DOHH2 (cell line): Measurements from ENCODE around the gene DOCK9.

ENCODE experiments used
- CTCF ChIP-seq: fragments of 200-600 bp; sonication (generic); IDR thresholded peaks from one replicate; pipeline ENCODE4 v1.5.1; 2014; ENCODE audit warnings: antibody characterized with exemption, mild to moderate bottlenecking, low read depth, low read length; ENCODE audit not compliant: poor library complexity, severe bottlenecking
- EZH2phosphoT487 ChIP-seq: fragments of 200-600 bp; sonication (generic); IDR thresholded peaks from 2 replicates; pipeline ENCODE4 v1.6.1; 2017; ENCODE audit warnings: borderline replicate concordance, mild to moderate bottlenecking, antibody characterized with exemption, low read length, moderate library complexity, mixed read lengths

GRCh38 chr13:98896083-98896867, 81.6 kb downstream of the DOCK9 start:
- TF ChIP-seq CTCF (no peak), EZH2phosphoT487 (no peak)
